Epithelial cell of esophagus (primary cell): ENCODE data around the gene ASIC5.
A peak's percentile ranks its signal among the peaks of the same experiment; 100 is the strongest.

ENCODE experiments used
- DNase-seq: peaks from one replicate; pipeline ENCODE4 v3.0.0; 2010; ENCODE audit warnings: low read depth
- H3K4me3 ChIP-seq: 2 replicates; pipeline ENCODE4 v1.5.1; 2011; ENCODE audit warnings: mild to moderate bottlenecking, low read length, control low read depth
- CTCF ChIP-seq: IDR thresholded peaks from 2 replicates; pipeline ENCODE4 v1.5.1; 2011; ENCODE audit warnings: low read depth, mild to moderate bottlenecking, low read length, control low read depth, inconsistent platforms; ENCODE audit not compliant: insufficient read depth; ENCODE audit errors: missing control alignments

ASIC5 gene

GRCh38 chr4:155891058-155891457 is 25.0 kb upstream of the ASIC5 start:
- DNase-seq = peak; percentile 36
- no peak overlapping the region for H3K4me3 ChIP-seq
- no peak for TF ChIP-seq CTCF

GRCh38 chr4:155889946-155890345 is 23.9 kb upstream of the ASIC5 start:
- H3K4me3 ChIP-seq = no peak overlapping the region
- TF ChIP-seq CTCF = no peak
- no peak for DNase-seq

- no peak for TF ChIP-seq CTCF
- H3K4me3 ChIP-seq = no peak overlapping the region
Measured at GRCh38 chr4:155889031-155889793, 23.1 kb upstream of the ASIC5 start.

GRCh38 chr4:155887847-155888570 is 21.9 kb upstream of the ASIC5 start:
- no peak for TF ChIP-seq CTCF
- peak; percentile 15 for DNase-seq
- H3K4me3 ChIP-seq = no peak overlapping the region

More at GRCh38 chr4:155889031-155889793, 23.1 kb upstream of the ASIC5 start:
- DNase-seq = peak; percentile 81

- no peak for TF ChIP-seq CTCF
- no peak overlapping the region for H3K4me3 ChIP-seq
- no peak for DNase-seq
Measured at GRCh38 chr4:155887045-155887444, 21.0 kb upstream of the ASIC5 start.

- no peak for DNase-seq
- TF ChIP-seq CTCF = no peak
- no peak overlapping the region for H3K4me3 ChIP-seq
Measured at GRCh38 chr4:155885666-155886065, 19.6 kb upstream of the ASIC5 start.
